GM13976 (cell line): ENCODE measurements around the gene LRRC32.
"Not testable (repeated sequence)": the region's sequence is repeated elsewhere in the genome, so short reads cannot be mapped to it uniquely, and the experiment has no call there.

Source experiments
- DNase-seq: peaks from one replicate; pipeline ENCODE4 v3.0.0; 2012; ENCODE audit warnings: low spot score
- in situ Hi-C: fragments of 300-500 bp; cut with MboI; formaldehyde crosslinking; loops from one replicate; pipeline ENCODE4 v1.12.0; 2022; ENCODE audit warnings: low sequenced_read_pairs, mixed read lengths, inconsistent platforms; ENCODE audit not compliant: unreplicated experiment
- TF ChIP-seq, protein P1 (sequence below): IDR thresholded peaks from 2 replicates; pipeline ENCODE4 v1.5.1; 2012; ENCODE audit warnings: borderline replicate concordance, mild to moderate bottlenecking; ENCODE audit not compliant: insufficient read depth; ENCODE audit errors: extremely low read depth, missing control alignments, control extremely low read depth

Gene LRRC32

DNA sequence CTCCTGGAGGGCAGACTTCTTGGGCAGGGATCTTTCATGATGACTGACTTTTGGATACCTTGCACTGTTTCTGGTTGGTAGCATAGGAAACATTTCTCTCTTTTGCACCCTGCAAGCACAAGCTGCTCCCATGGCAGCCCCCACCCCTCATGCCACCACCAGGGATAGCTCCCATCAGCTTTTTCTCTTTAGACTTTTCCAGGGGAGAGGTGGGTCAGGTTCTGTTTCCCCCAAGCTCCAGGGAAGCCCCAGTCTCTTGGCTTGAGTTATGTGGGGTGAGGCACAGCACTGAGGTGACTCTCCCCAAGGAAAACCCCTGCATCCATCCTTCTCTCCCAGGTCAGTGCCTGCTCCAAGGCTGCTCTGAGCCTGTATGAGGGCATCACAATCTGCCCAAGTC lies 22.5 kb downstream of the LRRC32 start:
- TF ChIP-seq, protein P1, sequence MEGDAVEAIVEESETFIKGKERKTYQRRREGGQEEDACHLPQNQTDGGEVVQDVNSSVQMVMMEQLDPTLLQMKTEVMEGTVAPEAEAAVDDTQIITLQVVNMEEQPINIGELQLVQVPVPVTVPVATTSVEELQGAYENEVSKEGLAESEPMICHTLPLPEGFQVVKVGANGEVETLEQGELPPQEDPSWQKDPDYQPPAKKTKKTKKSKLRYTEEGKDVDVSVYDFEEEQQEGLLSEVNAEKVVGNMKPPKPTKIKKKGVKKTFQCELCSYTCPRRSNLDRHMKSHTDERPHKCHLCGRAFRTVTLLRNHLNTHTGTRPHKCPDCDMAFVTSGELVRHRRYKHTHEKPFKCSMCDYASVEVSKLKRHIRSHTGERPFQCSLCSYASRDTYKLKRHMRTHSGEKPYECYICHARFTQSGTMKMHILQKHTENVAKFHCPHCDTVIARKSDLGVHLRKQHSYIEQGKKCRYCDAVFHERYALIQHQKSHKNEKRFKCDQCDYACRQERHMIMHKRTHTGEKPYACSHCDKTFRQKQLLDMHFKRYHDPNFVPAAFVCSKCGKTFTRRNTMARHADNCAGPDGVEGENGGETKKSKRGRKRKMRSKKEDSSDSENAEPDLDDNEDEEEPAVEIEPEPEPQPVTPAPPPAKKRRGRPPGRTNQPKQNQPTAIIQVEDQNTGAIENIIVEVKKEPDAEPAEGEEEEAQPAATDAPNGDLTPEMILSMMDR = no peak
- in situ Hi-C loops = no loop called here
- DNase-seq = no peak

DNA sequence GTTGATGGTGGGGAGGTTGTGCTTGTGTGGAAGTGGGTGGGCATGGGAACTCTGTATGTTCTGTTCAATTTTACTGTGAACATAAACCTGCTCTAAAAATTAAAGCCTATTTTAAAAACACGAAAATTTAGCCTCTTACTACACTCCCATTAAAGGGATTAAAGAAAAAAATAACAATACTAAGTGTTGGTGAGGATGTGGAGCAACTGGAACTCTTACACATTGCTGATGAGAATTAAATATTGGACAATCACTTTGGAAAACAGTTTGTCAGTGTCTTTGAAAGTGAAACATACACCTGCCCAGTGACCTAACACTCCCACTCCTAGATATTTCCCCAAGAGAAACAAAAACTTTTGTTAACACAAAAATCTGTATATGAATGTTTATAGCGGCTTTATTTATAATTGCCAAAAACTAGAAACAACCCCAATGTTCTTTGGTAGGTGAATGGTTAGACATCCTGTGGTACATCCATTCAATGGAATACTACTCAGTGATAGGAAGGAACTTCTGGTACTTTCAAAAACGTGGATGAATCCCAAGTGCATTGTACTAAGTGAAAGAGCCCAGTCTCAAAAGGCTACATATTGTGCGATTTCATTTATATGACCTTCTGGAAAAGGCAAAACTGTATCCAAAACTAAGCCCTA lies 23.5 kb downstream of the LRRC32 start:
- TF ChIP-seq, protein P1 = no peak
- DNase-seq = no peak
- in situ Hi-C loops = no loop called here

DNA sequence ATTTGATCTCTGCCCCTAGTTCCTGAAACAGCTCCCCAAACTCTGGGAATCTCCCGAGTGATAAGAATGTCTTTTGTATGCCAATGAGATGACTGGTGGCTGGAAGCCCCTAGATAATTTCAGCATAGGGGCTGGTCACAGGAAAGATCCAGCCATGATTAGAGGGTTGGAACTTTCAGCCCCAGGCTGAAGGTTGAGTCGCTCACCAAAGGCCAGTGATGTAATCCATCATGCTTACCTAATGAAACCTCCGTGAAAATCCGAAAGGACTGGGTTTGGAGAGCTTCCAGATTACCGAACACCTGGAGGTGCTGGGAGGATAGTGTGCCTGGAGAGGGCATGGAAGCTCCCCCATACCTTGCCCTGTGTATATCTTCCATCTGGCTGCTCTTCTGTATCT lies 26.0 kb downstream of the LRRC32 start:
- TF ChIP-seq, protein P1 = no peak
- DNase-seq = no peak
- in situ Hi-C loops = no loop called here

DNA sequence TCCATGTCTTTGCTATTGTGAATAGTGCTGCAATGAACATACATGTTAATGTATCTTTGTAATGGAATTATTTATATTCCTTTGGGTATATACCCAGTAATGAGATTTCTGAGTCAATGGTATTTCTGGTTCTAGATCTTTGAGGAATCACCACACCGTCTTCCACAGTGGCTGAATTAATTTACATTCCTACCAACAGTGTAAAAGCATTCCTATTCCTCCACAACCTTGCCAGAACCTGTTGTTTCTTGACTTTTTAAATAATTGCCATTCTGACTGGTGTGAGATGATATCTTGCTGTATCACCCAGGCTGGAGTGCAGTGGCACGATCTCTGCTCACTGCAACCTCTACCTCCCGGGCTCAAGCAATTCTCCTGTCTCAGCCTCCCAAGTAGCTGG lies 26.8 kb downstream of the LRRC32 start:
- in situ Hi-C loops, DNase-seq: not testable (repeated sequence)

DNA sequence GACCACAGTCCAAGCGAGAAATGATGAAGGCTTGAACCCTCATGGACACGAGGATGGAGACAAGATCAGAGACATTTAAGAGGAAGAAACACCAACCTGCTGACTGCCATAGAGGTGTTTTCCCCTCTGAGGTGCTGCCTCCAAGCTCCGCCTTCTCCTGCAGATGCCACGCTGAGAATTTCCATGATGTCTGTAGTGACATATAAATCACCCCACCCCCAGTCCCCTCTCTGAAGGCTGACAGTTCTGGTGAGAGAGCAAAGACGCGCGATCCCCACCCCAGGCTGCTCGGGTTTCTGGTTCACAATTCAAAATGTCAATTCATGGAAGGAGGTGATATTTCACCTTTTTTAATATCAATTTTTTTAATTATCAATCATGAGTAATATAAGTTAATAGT lies 28.2 kb downstream of the LRRC32 start:
- in situ Hi-C loops = no loop called here
- TF ChIP-seq, protein P1 = no peak
- DNase-seq = no peak

DNA sequence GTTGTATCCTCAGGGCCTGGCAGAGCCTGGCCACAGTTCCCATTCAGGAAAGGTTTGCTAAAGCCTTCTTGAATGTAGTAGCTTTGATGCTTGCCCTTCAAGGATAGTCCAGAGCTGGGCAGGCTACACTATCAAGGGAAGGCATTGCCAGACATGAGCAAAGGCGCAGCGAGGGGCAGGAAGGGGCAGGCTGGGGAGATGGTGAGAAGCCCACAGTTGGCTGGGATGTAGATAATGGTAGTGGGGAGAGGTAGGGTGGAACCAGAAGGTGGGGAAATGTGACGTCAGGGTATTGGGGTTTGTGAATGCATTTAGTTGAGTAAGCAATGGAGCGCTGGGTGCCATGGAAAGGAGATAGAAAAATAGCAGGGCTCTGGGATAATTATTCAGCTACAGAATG lies 28.6 kb downstream of the LRRC32 start:
- no peak for DNase-seq
- TF ChIP-seq, protein P1 = no peak
- in situ Hi-C loops = no loop called here

DNA sequence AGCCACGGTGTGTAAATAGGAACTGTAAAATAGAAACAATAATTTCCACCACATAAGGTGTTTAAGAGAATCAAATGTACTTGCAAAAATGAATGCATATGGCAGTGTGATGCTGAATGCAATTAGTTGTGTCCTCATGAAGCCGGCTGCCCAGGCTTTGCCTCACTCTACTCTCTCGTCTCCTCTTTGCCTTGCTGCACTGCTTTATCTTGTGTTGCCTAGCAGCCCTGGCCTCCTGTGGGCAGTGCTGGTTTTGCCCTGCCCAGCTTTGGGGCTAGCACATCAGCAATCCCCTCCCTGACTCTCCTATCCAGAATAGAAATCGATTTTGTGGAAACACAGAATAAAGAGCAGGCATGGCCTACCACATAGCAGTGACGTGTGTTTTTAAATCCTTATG lies 30.0 kb downstream of the LRRC32 start:
- no peak for DNase-seq
- TF ChIP-seq, protein P1 = no peak
- in situ Hi-C loops = no loop called here
